IPS-18a (cell line): ENCODE data around the gene FAM124A.

Source experiments
- H3K27ac ChIP-seq: one replicate; pipeline ENCODE4 v1.5.1; 2013; ENCODE audit warnings: low read length
- H3K27me3 ChIP-seq: one replicate; pipeline ENCODE4 v1.6.1; 2013; ENCODE audit warnings: mild to moderate bottlenecking, low read length; ENCODE audit not compliant: control insufficient read depth, insufficient read depth
- H3K36me3 ChIP-seq: one replicate; pipeline ENCODE4 v1.6.1; 2013; ENCODE audit warnings: low read depth, low read length; ENCODE audit not compliant: control insufficient read depth
- H3K4me1 ChIP-seq: one replicate; pipeline ENCODE4 v1.6.1; 2013; ENCODE audit warnings: low read depth, low read length; ENCODE audit not compliant: control insufficient read depth
- H3K4me3 ChIP-seq: one replicate; pipeline ENCODE4 v1.5.1; 2013; ENCODE audit warnings: low read length
- H3K9ac ChIP-seq: one replicate; pipeline ENCODE4 v1.6.1; 2013; ENCODE audit warnings: mild to moderate bottlenecking, low read length, moderate library complexity
- H3K9me3 ChIP-seq: one replicate; pipeline ENCODE4 v1.6.1; 2013; ENCODE audit warnings: low read depth, low read length; ENCODE audit not compliant: control insufficient read depth

Gene FAM124A, protein sequence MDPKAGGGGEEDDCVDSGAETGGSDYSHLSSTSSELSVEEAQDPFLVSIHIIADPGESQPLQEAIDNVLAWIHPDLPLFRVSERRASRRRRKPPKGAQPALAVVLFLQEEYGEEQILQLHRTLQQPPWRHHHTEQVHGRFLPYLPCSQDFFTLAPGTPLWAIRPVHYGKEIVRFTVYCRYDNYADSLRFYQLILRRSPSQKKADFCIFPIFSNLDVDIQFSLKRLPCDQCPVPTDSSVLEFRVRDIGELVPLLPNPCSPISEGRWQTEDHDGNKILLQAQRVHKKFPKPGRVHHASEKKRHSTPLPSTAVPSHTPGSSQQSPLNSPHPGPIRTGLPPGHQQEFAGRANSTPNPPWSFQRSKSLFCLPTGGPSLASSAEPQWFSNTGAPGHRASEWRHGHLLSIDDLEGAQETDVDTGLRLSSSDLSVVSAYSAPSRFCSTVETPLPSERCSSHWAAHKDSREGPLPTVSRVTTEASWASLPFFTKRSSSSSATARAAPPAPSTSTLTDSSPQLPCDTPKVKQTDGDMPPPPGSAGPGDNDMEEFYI

DNA sequence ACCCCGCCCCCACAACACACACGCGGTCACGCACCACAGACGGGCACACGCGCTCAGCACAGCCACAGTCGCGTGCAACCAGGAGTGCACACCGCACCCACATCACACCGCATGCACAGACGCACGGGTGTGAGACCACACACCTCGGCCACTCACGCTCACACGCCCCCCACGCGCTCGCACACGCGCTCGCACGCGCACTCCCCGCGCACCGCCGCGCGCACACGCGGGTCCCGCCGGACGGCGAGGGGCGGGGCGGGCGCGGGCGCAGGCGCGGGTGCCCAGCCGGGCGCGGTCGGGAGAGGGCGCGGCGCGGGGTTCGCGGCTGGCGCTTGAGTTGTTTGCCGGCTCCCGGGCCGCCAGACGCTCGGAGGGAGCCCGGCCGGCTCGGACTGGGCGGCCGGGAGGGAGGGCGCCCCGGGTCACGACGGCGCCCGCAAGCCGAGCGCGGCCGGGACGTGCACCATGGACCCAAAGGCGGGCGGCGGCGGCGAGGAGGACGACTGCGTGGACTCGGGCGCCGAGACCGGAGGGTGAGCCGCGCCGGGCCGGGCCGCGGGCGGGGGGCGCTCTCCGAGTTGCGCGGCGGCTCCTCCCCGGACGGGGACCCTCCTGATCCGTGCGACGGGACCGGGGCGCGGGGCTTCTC, at the start of gene FAM124A:
Gene FAM124A (plus strand): TSS at position 362 of the 649 bp plus-strand sequence. CDS start 104 bp downstream, at position 466.
- Histone ChIP-seq H3K9ac (peak within 1 kb of the TSS; percentile 51), H3K36me3 (peaks cover 12% of the 10 kb centered on the region), H3K27ac (no peak within 1 kb of the TSS), H3K4me3 (peak within 1 kb of the TSS; percentile 83), H3K9me3 (no peaks in the 10 kb centered on the region), H3K4me1 (peaks cover 34% of the 10 kb centered on the region), H3K27me3 (peaks cover 13% of the 10 kb centered on the region)

DNA sequence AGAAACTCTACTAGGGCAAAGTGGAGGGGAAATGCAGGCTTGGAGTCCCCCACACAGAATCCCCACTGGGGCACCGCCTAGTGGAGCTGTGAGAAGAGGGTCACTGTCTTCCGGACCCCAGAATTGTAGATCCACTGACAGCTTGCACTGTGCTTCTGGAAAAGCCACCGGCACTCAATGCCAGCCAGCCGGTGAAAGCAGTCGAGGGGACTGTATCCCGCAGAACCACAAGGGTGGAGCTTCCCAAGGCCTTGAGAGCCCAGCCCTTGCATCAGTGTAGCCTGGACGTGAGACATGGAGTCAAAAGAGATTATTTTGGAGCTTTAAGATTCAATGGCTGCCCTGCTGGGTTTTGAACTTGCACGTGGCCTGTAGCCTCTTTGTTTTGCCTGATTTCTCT, 47.2 kb upstream of the FAM124A start:
- Histone ChIP-seq H3K36me3 (peaks cover 65% of the 10 kb centered on the region), H3K4me3 (peak overlapping the region; percentile 33), H3K27me3 (no peaks in the 10 kb centered on the region), H3K27ac (no peak overlapping the region), H3K4me1 (peaks cover 17% of the 10 kb centered on the region), H3K9ac (no peak overlapping the region), H3K9me3 (no peaks in the 10 kb centered on the region)

DNA sequence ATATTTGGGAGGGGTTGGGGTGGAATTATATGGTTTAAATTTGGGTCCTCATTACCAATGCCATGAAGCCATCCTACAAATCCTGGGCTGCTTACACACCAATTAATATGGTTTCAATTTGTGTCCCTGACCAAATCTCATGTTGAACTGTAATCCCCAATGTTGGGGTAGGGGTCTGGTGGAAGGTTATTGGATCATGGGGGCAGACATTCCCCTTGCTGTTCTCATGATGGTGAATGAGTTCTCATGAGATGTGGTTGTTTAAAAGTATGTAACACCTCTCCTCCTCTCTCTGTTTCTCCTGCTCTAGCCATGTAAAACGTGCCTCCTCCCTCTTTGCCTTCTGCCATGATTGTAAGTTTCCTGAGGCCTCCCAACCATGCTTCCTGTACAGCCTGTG, 46.6 kb upstream of the FAM124A start:
- Histone ChIP-seq H3K9ac (no peak overlapping the region), H3K4me1 (peaks cover 17% of the 10 kb centered on the region), H3K36me3 (peaks cover 71% of the 10 kb centered on the region), H3K9me3 (no peaks in the 10 kb centered on the region), H3K4me3 (peak overlapping the region; percentile 33), H3K27me3 (no peaks in the 10 kb centered on the region), H3K27ac (no peak overlapping the region)

DNA sequence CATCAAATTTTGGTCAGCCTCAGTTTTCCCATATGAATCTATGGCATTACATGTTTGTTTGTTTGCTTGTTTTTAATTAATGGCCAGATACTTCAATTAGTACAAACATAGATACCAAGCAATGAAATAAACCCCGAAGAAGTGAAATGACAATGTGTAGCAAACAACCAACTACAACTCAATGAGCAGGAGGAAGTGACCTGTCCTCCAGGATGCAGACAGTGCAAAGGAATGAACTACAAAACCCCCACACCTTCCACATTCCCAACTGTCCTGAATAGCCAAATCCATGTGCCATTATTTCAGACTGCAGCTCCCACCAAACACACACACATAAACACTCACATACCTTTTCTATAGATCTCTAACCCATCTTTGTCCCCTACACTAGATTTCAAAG, 45.0 kb upstream of the FAM124A start:
- Histone ChIP-seq H3K27me3 (no peaks in the 10 kb centered on the region), H3K27ac (peak overlapping the region; percentile 54), H3K4me1 (peaks cover 17% of the 10 kb centered on the region), H3K9me3 (no peaks in the 10 kb centered on the region), H3K4me3 (no peak overlapping the region), H3K9ac (no peak overlapping the region), H3K36me3 (peaks cover 74% of the 10 kb centered on the region)

DNA sequence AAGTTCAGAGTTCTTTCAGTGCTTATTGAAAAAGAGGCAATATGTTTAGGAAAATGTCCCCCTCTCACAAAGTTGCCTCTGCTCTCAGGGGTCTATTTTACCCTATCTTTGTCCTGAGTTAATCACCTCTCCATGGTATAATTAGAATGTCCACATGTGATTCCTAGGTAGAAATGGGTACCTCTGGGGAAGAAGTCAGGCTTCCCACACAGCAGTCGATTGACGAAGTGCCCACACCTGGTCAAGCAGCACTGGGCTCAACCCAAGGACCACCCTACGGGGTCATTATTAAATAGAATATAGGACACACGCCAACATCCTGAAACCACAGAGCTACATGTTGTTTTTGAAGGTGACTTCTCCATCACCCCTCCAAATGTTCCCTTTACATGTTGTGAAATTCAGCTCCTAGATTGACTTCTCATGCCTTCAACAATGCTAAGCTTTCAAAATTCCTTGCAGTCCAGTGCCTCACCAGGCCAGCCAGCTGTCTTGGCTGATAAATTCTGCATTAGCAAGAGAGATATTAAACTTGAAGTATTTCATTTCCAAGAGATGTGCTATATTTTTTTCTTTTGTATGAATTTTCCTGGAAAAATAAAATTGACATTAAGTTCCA, 43.6 kb upstream of the FAM124A start:
- H3K4me1 ChIP-seq: peaks cover 17% of the 10 kb centered on the region
- no peaks in the 10 kb centered on the region for H3K27me3 ChIP-seq
- no peak overlapping the region for H3K27ac ChIP-seq
- H3K4me3 ChIP-seq: no peak overlapping the region
- no peaks in the 10 kb centered on the region for H3K9me3 ChIP-seq
- H3K9ac ChIP-seq: no peak overlapping the region
- H3K36me3 ChIP-seq: peaks cover 77% of the 10 kb centered on the region

DNA sequence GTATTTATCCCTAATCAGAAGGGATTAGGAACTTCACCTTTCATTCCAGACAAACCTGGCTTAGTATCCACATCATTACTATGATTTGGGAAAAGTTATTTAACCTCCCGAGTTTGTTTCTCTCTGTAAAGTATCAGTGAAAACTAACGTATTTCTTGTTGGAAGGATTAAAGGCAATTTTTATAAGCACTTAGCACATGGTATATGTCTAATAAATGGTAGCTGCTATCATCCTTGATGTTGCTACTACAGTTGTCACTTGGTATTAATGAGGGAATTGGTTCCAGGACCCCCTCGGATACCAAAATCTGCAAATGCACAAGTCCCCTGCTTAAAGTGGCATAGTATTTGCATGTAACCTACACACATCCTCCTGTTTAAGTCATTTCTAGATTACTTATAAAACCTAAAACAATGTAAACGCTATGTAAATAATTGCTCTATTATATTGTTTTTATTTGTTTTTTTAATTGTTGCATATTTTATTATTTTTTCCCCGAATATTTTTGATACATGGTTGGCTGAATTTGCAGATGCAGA, 42.7 kb upstream of the FAM124A start:
- peaks cover 17% of the 10 kb centered on the region for H3K4me1 ChIP-seq

DNA sequence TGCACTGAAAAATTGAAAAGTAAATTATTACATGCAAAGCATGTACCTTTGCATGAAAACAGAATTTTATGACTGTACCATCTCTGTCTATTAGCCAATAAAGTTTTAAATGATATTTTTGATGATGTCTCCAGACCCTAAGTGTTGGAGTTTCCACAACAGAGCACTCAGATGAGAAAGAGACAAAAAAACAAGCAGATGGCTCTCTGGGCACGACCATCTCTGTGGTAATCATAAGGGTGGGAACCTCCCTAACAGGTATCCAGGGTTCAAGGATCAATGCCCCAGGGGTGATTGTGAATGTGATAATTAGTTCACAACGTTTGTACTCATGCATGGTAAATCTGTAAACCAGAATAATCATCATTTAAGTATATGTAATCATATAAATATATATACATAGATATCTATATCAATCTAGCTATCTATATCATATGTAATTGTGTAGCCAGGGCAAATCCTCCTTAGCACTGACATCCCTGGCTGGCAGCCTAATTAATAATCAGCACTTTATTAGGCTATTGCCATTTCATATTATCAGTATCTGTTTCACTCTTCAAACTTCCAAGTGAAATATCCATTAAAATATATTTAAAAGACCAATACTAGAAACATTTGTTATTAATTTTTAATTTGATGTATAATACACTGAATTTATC, 41.2 kb upstream of the FAM124A start:
- Histone ChIP-seq H3K27me3 (no peaks in the 10 kb centered on the region), H3K36me3 (peaks cover 66% of the 10 kb centered on the region), H3K27ac (no peak overlapping the region)

More for the DNA sequence above, 42.7 kb upstream of the FAM124A start:
- peaks cover 74% of the 10 kb centered on the region for H3K36me3 ChIP-seq
- H3K9me3 ChIP-seq: no peaks in the 10 kb centered on the region
- no peak overlapping the region for H3K9ac ChIP-seq
- no peaks in the 10 kb centered on the region for H3K27me3 ChIP-seq
- H3K27ac ChIP-seq: no peak overlapping the region
- H3K4me3 ChIP-seq: no peak overlapping the region

DNA sequence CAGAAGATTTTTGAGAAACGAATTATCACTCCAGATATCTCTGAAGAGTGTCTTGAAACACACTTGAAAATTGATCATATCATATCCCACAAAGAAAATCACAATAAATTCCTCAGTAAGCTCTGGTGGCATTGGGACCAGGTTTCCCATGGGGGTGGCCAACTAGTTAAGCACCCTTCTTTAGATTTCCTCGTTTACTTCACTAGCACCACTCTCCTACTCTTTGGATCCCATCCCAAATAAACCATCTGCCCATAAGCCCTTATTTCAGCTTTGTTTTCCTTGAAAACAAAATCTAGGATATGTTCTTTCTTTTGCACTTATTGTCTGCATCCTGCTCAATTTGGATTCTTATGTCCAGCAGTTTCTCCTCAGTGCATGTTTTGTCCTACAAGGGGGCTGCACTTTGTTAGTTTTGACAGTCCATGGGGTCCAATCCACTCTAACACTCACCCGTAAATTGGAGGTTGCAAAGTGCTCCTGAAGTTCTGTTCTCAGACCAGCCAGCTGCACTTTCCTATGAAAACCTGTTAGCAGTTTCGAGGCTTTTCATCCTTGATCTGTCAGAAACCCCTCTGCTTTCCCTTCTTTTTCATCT, 40.3 kb upstream of the FAM124A start:
- Histone ChIP-seq H3K4me3 (no peak overlapping the region), H3K4me1 (no peaks in the 10 kb centered on the region), H3K27me3 (no peaks in the 10 kb centered on the region), H3K9ac (no peak overlapping the region), H3K9me3 (no peaks in the 10 kb centered on the region), H3K27ac (no peak overlapping the region), H3K36me3 (peaks cover 62% of the 10 kb centered on the region)

More for the DNA sequence above, 41.2 kb upstream of the FAM124A start:
- Histone ChIP-seq H3K9ac (no peak overlapping the region), H3K4me1 (peaks cover 5% of the 10 kb centered on the region), H3K4me3 (no peak overlapping the region), H3K9me3 (no peaks in the 10 kb centered on the region)

DNA sequence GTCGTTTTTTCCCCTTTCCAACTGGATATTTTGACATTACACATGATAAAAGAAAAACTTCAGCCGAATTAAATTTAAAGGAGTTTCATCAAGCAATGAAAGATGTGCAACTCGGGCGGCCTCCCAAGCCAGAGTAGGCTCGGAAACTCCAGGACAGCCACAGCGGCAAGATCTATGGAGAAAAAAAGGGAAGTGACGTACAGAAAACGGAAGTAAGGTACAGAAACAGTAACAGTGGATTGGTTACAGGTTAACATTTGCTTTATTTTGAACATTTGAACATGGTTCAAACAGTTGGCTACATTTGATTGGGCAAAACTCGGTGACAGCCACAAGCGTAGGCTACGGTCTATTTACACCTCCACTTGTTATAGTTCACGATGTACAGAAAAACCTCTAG, 30.5 kb upstream of the FAM124A start:
- H3K4me3 ChIP-seq: no peak overlapping the region
- no peak overlapping the region for H3K9ac ChIP-seq
- no peak overlapping the region for H3K27ac ChIP-seq
- peaks cover 7% of the 10 kb centered on the region for H3K36me3 ChIP-seq
- no peaks in the 10 kb centered on the region for H3K4me1 ChIP-seq
- H3K27me3 ChIP-seq: no peaks in the 10 kb centered on the region
- H3K9me3 ChIP-seq: no peaks in the 10 kb centered on the region

DNA sequence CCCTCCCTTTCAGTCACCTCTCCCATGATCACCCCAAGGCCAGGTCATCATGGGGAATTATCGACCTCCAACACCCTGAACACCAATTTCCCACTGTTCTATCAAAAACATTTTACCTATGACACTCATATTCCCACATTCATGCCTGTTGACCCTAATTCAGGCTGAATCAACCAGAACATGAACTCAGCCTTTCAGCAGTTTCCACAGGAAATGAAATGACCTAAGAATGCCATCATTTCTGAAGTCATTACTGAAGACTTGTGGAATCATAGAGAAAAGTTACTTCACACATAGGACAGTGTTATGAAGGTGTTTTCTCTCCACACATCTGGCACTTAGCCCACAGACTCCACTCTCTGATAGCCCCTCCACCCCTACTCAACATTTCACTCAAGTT, 29.9 kb upstream of the FAM124A start:
- H3K9ac ChIP-seq: no peak overlapping the region
- no peaks in the 10 kb centered on the region for H3K4me1 ChIP-seq
- H3K9me3 ChIP-seq: no peaks in the 10 kb centered on the region
- no peaks in the 10 kb centered on the region for H3K27me3 ChIP-seq
- no peak overlapping the region for H3K4me3 ChIP-seq
- no peak overlapping the region for H3K27ac ChIP-seq
- peaks cover 1% of the 10 kb centered on the region for H3K36me3 ChIP-seq
